Activated CD4-positive, CD25-positive, alpha-beta regulatory T cell treated with anti-CD3 and anti-CD28 coated beads, Interleukin-2, amount 50 U/mL, for 24 hours (primary cell): ENCODE results near the gene ADISSP.

Source experiments
- ATAC-seq, 2 donors: fragments of 150-1000 bp; cut with Tn5 transposase; one replicate each; pipeline ENCODE4 v1.10.0; 2021; ENCODE audit warnings: mild to moderate bottlenecking in 1 of 2, moderate library complexity in 1 of 2

The ADISSP gene

DNA sequence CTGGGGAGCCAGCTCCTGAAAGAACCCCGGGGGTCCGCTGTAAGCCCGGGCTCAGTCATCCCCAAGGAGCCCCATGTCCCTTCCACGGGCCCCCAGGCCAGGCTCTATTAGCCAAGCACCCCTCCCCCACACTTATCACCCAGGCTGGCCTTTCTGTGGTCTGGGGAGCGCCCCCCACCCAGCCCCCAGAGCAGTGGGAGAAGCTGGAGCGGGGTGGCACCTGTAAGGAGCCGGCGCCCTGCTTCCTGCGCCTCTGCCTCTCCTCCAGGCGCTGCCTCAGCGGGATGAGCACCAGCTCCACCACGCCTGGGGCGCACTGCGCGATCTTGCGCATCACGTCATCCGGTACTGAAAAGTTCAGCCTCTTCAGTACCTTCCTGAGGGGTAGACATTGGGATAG lies 11.4 kb upstream of the ADISSP start:
- ATAC-seq, result no peak

GRCh38 chr20:3777716-3778629 lies 10.4 kb upstream of the ADISSP start:
- ATAC-seq, result peak; percentile 71 to 74

- peak; percentile 39 to 55 for ATAC-seq
Measured at GRCh38 chr20:3777381-3777715, 9.8 kb upstream of the ADISSP start.

GRCh38 chr20:3775457-3776108 lies 8.0 kb upstream of the ADISSP start:
- no peak for ATAC-seq

DNA sequence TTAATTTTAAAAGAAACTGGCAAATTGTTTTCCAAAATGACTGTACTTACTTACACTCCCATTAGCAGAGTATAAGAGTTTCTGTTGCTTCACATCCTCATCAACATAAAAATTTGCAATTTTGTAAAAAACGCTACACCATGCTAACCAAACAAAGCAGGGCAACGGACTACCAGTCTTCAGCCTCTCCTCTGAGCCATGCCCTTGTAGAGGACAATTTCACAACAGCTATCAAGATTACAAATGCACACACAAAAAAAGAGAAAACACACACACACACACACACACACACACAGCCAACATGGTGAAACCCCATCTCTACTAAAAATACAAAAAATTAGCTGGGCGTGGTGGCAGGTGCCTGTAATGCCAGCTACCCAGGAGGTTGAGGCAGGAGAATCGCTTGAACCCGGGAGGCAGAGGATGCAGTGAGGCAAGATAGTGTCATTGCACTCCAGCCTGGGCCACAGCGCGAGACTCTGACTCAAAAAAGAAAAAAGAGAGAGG lies 4.1 kb upstream of the ADISSP start:
- ATAC-seq, result no peak

DNA sequence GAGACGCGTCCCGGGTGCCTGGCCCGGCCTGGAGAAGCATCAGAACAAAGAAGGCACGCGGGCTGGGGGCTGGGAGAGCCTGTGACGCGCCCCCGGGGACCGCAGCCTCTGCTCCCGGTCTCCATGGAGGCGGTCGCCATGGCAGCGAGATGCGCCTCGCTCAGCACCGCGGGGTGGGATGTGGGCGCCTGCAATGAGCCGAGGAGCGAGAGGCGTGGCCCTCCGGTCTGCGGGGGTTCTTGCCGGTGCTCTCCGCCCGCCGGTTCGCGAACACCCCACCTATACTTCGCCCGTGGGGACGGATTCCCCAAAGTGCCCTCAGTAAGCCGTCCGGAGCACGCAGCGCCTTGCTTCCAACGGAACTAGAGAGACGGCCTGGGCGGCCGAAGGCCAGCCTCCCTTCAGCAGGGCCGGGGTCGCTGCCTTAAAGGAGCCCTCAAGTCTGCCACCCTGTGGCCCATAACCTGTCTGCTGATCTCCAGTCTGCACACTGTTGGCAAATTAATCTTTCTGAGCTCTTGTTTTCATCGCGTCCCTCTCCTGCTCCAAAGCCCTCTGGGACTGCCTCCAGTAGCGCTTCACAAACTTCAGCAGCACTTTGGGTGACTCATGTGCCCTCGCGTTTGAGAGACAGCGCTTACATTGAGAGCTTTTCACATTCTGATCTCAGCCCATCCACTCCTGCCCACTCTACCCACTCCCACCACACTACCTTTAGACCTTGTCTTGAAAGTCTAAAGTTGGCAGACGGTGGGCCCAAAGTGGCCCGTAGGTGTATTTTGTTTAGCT lies 983 bp upstream of the ADISSP start:
- ATAC-seq, result peak; percentile 53 to 58

DNA sequence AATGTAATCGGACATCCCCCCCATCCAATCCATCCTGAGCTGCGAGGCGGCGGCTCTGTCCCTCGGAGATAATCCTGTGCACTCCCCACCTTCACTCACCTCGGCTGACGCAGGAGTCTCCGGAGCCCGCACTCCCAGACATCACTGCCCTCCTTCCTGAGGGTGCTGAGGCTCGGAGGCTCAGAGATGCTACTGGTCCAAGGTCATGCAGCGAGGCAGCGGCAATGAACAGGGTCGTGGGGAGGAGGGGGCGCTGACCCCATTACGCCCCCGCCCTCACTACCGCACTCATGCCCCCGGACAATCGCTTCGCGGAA lies 485 bp downstream of the ADISSP start:
- no peak for ATAC-seq

GRCh38 chr20:3766422-3767109 lies 987 bp downstream of the ADISSP start:
- no peak for ATAC-seq

DNA sequence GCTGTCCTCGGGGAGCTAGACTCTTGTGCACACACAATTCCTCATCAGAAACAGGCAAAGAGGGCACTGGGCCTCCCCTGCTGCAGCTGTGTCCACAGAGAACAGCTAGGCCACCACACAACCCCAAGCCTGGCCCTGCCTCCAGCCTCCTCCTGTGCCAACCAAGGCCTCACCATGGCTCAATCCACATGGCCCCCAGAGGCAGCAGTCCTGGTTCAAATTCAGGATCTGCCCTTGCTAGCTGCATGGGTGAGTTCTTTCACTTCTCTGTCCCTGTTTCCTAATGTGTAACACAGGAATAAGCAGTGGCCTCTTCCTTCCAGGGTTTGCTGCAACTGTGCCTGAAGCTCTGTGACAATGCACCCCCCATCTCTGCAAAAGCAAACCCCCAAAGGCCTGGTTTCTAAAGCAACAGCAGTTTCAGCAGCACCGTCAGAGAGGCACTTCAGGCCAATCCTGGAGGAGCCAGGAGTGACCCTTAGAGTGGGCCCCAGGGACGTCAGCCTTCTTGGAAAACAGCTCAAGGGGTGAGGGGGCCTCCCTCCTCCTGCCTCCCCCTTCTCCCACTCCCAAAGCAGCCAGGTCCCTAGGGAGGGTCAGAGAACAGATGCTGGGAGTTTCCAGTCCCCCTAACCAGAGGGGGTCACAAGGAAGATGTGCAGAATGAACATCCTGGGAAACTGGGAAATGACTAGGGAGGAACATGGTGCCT lies 2.2 kb downstream of the ADISSP start:
- no peak for ATAC-seq

DNA sequence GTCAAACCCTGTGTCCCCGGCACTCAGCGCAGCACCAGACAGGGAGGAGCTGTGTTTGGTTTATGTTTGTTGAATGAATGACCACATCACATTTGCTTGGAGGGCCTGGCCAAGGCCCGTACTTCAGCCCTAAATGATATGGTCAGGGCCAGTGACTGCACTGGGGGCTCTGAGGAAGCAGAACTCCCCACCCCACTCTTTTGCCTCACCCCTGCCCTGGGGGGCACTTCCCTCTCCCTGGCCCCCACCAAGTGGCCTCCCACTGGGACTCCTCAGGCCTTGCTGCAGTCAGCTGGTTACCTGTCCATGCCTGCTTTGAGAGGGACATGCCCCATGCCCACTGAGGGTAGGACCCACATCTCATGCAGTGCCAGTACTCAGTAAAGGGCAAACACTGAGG lies 2.9 kb downstream of the ADISSP start:
- no peak for ATAC-seq

DNA sequence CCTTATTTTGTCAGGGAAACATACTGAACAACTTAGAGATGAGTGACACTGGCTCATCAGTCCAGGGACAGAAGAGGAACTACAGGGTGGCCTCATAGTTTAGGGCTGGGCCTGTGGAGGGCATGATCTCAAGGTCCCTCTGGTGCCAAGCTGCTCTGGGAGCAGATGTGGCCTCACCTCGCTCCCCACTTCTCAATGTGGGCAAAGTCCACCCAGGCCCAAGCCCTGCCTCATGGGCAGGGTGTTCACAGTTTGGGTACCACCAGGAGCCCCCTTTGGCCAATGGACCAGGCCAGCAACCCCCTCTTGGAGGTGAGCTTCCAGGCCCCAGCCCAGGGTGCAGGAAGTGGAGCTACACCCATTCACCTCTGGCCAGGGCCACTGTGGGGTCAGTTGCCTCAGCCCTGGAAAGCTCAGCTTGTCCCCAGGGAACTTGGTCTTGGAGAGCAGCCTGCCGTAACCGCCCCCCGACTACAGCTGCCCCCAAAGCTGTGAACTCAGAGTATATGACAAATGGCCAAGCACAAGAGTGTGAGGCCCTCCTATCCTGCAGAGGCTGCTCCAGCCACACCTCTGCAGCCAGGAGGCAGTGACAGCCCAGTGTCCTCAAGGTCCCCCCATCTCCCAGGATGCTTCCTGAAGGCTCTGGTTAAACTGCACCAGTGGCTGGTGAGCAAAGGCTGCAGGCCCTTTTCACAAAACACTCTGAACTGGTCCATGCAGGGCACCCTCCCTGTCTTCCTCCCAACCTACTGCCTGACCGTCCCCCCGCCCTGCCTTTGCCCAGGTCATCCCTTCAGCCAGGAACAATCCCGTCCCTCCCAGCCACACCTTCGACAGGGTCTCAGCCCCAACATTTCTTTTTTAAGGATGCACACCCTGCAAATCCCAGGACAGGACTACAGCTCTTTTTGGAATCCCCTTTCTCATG lies 3.6 kb downstream of the ADISSP start:
- no peak for ATAC-seq

- ATAC-seq, result no peak
Measured at GRCh38 chr20:3760655-3761348, 6.8 kb downstream of the ADISSP start.

- ATAC-seq, result no peak
Measured at GRCh38 chr20:3759884-3760283, 7.7 kb downstream of the ADISSP start.

DNA sequence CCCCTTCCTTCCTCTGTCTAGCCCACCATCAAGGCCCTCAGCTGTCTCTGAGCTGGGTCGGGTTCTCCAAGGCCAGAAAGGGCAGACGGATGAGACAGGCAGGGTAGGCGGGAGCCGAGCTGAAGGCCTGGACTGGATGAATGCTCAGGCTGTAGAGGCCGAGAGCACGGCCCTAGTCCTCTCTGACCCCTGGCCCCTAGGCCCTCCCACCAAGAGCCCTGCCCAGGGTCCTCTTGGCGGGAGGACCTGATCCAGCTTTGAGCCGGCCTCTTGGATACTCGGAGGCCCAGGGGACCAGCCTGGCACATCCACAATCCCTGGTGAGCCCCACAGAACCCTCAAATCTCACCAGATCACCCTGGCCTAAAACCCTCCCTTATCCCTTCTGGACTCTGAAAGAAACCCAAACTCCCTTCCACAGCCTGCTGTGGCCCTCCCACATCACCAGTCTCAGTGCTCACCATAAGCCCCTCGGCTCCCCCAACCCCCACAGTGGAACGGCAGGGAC lies 8.2 kb downstream of the ADISSP start:
- ATAC-seq, result no peak

GRCh38 chr20:3758566-3758965 lies 9.0 kb downstream of the ADISSP start:
- ATAC-seq, result no peak

DNA sequence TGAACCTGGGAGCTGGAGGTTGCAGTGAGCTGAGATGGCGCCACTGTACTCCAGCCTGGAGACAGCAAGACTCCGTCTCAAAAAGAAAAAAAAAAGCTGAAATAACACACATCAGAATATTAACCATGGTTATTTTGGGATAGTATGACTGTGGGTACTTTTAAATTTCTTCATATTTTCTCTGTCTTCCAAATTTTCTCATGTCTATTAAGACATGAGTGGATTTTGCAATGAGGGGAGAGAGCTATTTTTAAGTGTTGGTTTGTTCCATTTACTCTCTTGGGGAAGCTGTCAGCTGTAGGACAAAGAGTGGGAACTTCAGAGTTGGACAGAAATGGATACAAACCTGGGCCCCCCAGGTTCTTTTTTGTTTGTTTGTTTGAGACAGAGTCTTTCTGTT lies 10.3 kb downstream of the ADISSP start:
- no peak for ATAC-seq

- ATAC-seq, result no peak
Measured at GRCh38 chr20:3755814-3756480, 11.6 kb downstream of the ADISSP start.

DNA sequence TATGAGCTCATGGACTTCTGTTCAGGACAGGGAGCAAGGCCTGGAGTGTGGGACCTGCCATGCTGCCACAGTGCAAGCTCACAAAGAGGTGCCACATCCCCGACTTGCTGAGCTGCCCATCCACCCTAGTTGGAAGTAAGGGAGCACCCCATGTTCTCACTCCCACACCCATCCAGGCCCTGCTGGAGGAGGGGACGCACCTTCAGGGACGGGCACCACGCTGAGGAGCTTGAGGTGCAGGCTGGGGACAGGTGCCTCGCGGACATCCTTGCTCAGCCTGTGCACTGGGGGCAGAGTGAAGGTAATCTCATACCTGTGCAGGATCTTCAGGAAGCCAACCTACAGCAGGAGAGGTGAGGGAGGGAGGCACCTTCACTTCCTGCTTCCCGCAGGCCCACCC lies 12.3 kb downstream of the ADISSP start:
- no peak for ATAC-seq

DNA sequence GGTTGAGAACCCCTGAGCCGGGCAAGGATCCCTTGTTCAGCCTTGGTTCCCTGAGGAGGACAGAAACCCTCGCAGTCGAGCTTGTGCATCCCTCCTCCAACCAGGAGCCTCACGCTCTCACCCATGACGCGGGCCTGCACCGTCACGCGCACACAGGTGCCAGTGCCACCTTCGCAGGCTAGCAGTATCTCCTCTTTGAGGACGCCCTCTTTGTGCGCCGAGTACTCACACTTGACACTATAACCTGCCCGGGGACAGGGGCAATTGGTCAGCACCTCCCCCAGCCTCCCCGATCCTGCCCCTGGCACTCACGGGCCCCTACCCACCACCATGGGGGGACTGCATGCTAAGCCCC lies 13.3 kb downstream of the ADISSP start:
- ATAC-seq, result no peak
